NCI-H1694 treated with DMSO at 0.1 percent for 48 hours (cell line): ENCODE data around the gene C19orf85.
"Not testable (repeated sequence)": the region's sequence is repeated elsewhere in the genome, so short reads cannot be mapped to it uniquely, and the experiment has no call there.

ENCODE experiments used
- DNase-seq: peaks from one replicate; lab custom pipeline; 2025; lab: John Stamatoyannopoulos, UW

C19orf85 gene

GRCh38 chr19:55464662-55465054 is at the start of gene C19orf85:
Gene C19orf85 (minus strand): TSS chr19:55464751. CDS start chr19:55464554, 197 bp downstream.
- no peak for DNase-seq

DNA sequence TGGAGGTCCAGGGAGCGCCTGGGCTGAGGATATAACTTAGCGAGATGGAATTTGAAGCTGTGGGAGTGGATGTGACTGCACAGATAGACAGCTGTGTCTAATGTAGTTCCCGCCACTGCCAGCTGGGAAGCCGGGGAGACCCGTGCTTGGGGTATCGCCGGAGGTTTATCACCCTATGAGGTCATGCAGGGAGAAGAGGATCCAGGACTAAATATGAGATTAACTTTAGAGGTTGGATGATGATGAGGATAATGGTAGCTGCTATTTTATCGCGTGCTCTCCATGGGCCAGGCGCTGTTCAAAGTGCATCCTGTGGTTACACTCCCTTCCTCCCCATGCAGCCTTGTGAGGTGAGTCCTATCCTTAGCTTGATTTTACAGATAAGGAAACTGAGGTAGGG is 43.6 kb upstream of the C19orf85 start:
- DNase-seq: no peak

GRCh38 chr19:55504981-55505380 is 40.4 kb upstream of the C19orf85 start:
- no peak for DNase-seq

GRCh38 chr19:55504252-55504603 is 39.7 kb upstream of the C19orf85 start:
- no peak for DNase-seq

DNA sequence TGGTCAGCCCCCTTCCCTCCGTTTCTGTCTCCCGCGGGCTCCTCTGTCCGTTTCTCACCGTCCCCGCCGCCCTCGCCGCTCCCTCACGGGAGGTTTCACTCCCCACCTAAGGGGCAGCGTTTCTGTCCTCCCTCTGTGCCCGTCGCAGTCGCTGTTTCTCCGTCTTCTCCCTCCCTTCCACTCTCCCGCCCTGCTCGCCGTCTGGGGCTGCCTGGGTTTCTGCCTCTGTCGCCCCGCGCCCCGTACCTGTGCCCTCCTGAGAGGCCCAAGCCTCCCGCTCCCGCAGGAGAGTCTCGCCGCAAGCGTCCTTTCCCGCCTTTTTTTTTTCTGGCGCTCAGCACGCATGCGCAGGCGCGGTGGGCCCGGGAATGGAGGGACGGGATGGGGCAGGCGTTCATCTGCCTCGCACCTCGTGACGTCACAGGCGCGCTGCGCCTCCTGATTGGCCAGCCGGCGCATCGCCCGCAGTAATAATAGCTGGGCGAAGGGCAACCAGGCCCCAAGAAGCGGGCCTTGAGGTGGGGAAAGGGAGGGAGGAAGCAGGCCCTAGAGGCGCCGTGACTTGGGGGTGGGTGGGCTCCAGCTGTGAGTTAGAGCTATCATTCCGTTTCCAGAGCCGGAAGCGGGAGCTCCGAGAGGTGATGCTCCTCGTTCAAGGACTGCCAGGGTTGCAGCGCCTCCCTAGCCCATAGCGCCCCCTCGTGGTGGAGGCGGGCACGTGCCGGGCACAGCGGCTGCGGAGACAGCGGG is 39.1 kb upstream of the C19orf85 start:
- DNase-seq: peak; percentile 85

- no peak for DNase-seq
These were observed 38.6 kb upstream of the C19orf85 start for GRCh38 chr19:55503157-55503501.

- no peak for DNase-seq
These were observed 37.8 kb upstream of the C19orf85 start for GRCh38 chr19:55502197-55502952.

GRCh38 chr19:55500368-55500952 is 35.9 kb upstream of the C19orf85 start:
- DNase-seq: no peak

- no peak for DNase-seq
These were observed 33.8 kb upstream of the C19orf85 start for GRCh38 chr19:55498246-55498840.

DNA sequence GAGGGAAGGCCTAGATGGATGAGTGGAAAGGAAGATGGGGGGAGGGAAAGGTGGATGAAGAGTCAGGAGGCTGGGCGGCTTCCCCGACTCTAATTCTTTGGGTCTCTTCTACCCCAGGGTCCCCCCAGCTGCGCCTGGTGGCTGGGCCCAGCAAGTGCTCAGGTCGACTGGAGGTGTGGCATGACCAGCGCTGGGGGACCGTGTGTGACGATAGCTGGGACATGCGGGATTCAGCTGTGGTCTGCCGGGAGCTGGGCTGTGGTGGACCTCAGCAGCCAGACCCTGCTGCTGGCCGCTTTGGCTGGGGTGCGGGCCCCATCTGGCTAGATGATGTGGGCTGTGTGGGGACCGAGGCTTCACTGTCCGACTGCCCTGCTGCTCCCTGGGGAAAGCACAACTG is 33.2 kb upstream of the C19orf85 start:
- no peak for DNase-seq

DNA sequence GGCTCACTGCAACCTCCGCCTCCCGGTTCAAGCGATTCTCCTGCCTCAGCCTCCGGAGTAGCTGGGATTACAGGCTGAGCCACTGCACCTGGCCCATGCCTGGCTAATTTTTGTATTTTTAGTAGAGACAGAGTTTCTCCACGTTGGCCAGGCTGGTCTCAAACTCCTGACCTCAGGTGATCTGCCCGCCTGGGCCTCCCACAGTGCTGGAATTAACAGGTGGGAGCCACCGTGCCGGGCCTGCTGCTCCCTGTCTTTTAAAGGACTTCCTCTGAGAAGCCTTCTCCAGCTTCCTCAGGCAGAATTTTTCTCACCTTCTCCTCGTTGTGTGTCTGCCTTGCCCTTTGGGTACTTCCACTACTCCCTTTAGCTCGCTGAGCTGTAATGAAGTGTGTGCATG is 32.3 kb upstream of the C19orf85 start:
- DNase-seq: not testable (repeated sequence)

DNA sequence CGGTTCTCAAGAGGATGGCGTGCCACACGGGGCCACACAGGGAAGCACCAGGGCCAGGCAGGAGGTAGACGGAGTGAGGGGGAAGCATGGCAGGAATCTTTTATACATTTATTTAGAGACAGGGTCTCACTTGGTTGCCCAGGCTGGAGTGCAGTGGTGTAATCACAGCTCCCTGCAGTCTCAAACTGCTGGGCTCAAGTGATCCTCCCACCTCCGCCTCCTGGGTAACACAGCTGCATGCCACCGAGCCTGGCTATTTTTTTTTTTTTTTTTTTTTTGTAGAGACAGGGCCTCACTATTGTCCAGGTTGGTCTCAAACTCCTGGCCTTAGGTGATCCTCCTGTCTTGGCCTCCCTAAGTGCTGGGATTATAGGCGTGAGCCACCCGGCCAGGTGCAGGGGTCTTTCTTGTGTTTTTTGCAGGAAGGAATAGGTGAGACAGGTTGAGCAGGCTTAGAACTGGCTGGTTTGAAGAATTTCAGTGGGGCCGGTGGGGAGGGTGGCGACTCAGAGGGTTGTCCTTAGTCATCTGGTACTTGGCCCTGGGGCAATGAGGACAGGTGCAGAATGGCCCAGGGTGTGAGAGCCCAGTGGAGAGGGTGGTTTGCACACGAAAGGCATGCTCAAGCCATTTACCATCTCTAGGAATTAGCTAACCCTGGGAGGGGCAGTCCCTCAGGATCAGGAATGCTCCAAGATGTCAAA is 31.2 kb upstream of the C19orf85 start:
- no peak for DNase-seq

- no peak for DNase-seq
These were observed 29.7 kb upstream of the C19orf85 start for GRCh38 chr19:55494172-55494761.

GRCh38 chr19:55493645-55494171 is 29.2 kb upstream of the C19orf85 start:
- DNase-seq: no peak

DNA sequence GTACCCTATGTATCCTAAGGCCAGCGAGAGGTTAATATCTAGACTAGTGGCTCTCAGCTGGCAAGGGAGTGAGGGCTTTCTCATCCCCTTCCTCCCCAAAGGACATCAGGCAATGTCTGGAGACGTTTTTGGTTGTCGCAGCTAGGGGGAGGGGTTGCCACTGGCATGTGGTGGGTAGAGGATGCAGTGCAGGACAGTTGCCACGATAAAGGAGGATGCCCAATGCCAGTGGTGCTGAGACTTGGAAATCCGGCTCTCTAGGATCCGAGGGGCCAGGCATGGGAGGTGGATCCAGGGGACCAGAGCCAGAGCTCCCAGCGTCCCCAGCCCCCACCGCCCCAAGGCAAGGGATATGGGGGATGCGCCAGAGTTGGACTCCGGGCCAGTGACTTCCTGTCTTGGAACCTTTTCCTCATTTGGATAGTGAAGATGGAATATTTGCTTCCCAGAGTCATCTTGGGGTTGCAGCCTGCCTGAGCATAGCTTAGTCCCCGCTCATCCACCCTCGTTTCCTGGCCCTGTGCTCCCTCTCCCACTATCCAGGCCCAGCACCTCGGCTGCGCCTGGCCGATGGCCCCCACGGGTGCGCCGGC is 28.6 kb upstream of the C19orf85 start:
- DNase-seq: no peak

DNA sequence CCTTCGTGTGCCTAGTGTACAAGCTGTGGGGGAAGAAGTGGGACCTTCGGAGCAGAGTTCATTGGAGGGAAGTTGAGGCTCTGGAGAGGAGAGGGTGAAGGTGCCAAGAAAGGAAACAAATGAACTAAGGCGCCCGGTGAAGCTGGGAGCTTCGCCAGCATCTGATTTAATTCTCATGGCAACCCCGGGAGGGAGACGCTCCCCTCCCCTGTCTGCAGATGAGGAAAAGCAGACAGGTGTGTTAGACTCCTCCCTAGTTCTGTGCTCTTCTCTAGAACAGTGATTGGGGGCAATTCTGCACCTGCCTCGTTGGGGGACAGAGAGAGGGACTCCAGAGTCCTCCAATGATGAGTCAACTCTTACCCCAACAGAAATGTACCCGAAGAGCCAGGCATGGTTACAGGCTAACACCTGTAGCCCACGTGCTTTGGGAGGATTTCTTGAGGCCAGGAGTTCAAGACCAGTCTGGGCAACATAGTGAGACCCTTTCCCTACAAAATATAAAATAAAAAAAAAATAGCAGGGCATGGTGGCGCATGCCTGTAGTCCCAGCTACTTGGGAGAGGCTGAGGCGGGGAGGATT is 27.9 kb upstream of the C19orf85 start:
- DNase-seq: no peak

- DNase-seq: no peak
These were observed 27.2 kb upstream of the C19orf85 start for GRCh38 chr19:55491546-55492360.

- DNase-seq: no peak
These were observed 26.2 kb upstream of the C19orf85 start for GRCh38 chr19:55490478-55491432.
